GM19043 (cell line): ENCODE data around the gene MRGPRF.
A peak's percentile ranks its signal among the peaks of the same experiment; 100 is the strongest.

Experiments used
- ATAC-seq: cut with Tn5 transposase; IDR thresholded peaks from one replicate; pipeline ENCODE4 v1.9.1; 2021; ENCODE audit warnings: low read depth; ENCODE audit not compliant: unreplicated experiment

The MRGPRF gene, protein sequence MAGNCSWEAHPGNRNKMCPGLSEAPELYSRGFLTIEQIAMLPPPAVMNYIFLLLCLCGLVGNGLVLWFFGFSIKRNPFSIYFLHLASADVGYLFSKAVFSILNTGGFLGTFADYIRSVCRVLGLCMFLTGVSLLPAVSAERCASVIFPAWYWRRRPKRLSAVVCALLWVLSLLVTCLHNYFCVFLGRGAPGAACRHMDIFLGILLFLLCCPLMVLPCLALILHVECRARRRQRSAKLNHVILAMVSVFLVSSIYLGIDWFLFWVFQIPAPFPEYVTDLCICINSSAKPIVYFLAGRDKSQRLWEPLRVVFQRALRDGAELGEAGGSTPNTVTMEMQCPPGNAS

GRCh38 chr11:69013009-69013951, at the start of gene MRGPRF:
Gene MRGPRF (minus strand): TSS chr11:69013246. CDS start chr11:69009901, 3,345 bp downstream.
- ATAC-seq: no peak

- no peak for ATAC-seq
These were observed 49.3 kb upstream of the MRGPRF start for GRCh38 chr11:69062169-69062855.

DNA sequence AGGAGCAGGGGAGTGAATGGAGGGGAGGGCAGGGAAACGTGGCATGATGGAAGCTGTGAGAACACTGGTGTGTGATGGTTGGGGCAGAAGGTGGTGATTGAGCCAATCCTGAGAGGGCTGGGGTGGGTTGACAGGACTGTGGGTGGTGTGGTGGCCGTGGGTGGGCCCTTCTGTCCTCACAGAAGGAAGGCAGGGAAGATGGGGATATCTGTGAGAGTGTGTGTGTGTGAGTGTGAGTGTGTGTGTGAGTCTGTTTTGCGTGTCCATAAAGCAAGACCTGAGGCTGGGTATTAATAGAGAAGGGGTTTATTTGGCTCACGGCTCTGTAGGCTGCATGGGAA, 48.6 kb upstream of the MRGPRF start:
- no peak for ATAC-seq

- no peak for ATAC-seq
These were observed 48.0 kb upstream of the MRGPRF start for GRCh38 chr11:69060806-69061712.

DNA sequence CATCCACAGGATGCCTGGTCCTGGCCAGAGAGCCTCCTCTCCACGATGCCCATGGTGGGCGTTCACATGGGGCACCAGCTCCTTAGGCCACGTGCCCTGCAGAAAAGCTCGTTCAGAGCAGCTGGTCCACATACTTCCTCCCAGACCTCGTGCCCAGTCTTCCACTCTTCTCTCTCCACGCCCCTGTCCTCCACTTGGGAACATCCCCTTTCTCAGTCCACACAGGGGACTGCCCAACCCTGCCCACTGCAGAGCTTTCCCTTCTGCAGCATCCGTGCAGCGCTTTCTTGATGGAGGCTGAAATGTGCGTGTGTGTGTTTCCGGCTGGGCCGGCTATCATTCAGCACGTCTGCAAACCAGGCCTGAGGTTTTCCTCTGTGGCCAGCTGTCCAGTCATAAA, 46.9 kb upstream of the MRGPRF start:
- no peak for ATAC-seq

- ATAC-seq: no peak
These were observed 46.4 kb upstream of the MRGPRF start for GRCh38 chr11:69059429-69059828.

GRCh38 chr11:69058511-69059270, 45.6 kb upstream of the MRGPRF start:
- ATAC-seq: no peak

DNA sequence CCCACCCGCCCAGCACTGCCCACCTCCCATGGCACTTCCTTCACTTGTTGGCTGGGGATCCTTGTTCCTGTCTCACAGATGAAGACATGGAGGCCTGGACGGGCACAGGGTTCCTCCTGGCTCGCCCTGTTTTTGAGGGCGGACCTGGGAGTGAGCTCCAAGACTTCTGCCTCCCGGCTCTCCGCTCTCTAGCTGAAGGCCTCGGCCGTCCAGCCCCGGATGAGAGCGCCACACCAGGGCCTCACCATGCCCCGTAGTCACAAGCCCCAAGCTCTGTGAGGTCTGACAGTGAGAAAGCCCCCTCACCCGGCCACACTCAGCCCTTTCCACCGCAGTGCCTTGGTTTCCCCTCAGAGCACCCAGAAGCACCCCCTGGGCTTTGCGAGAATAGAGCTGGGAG, 44.8 kb upstream of the MRGPRF start:
- no peak for ATAC-seq

DNA sequence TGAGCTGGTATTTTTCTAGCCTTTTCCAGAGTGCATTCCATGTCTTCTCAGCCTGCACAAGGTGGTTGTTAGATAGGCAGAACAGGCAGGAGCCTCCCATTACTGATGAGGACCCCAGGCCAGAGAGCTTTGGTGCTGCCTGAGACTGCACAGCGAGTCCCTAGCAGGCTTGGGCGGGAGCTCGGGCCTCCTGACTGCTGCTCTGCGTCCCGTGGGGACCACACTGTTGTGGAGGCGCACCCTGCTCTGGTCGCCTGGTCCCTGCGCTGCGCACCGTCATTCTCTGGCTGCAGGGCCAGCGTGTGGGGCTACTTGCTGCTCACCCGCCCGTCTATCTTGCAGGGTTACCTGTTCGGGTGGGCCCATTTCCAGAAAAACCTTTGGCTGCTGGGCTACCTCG, 44.2 kb upstream of the MRGPRF start:
- ATAC-seq: no peak

DNA sequence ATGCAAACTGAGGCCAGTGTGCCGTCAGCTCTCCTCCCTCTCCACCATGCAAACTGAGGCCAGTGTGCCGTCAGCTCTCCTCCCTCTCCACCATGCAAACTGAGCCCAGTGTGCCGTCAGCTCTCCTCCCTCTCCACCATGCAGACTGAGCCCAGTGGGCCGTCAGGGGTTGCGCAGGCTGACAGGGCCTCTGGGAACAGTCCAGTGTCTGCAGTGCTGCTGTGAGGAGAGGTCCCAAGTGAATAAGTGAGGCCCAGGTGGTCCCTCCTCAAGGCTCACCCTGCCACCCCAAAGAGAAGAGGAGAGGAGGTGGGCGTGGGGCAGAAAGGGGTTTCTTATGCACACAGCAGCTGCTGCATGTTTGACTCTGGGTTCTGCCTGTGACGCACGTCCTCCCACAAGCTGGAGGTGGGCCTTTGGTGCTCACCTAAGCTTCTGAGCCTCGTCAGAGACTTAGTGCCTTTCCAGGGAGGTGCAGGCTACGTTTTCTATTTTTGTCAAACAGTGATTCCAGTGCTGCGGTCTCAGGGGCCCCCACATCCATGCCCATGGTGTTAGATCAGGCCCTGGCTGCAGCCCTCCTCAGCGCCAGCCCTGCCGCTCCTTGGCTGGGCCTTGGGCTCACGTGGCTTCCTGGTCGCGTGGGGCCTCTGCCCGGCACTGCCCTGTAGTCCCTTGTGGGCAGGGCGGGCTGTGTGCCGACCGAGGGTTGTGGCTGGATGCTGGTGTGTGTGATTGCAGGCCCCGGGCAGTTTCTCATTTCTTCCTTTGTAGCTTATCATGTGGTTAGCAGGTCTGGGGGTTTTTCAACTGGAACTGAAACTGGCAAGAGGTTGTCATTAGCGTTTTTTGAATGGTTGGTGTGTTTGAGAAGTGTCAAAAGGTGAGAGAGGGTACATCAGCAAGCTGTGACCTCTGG, 42.8 kb upstream of the MRGPRF start:
- peak; percentile 70 for ATAC-seq

- ATAC-seq: no peak
These were observed 42.2 kb upstream of the MRGPRF start for GRCh38 chr11:69055212-69055586.

GRCh38 chr11:69054397-69055211, 41.6 kb upstream of the MRGPRF start:
- no peak for ATAC-seq

- no peak for ATAC-seq
These were observed 40.7 kb upstream of the MRGPRF start for GRCh38 chr11:69053546-69054396.

- no peak for ATAC-seq
These were observed 40.1 kb upstream of the MRGPRF start for GRCh38 chr11:69053169-69053477.

GRCh38 chr11:69052343-69053168, 39.5 kb upstream of the MRGPRF start:
- ATAC-seq: no peak
